Transverse colon (tissue), 4 donors: Measurements from ENCODE around the gene RNGTT. TPM values are rescaled to one million over a fixed set of nuclear protein-coding genes. Genes with fewer than 3 reads are reported as not detected.
A peak's percentile ranks its signal among the peaks of the same experiment; 100 is the strongest.

Source experiments
- DNase-seq: peaks from one replicate; pipeline ENCODE4 v3.0.0-alpha.2; 2019
- H3K27ac ChIP-seq, 4 donors: fragments of 200-600 bp; sonication (generic); 2 replicates each; pipeline ENCODE4 v1.5.1; 2016 to 2018; ENCODE audit warnings: inconsistent platforms in 4 of 4
- H3K27me3 ChIP-seq: fragments of 200-600 bp; sonication (generic); 2 replicates; pipeline ENCODE4 v1.5.1; 2017; ENCODE audit warnings: inconsistent platforms
- H3K36me3 ChIP-seq, 4 donors: fragments of 200-600 bp; sonication (generic); 2 replicates each; pipeline ENCODE4 v1.5.1; 2017 to 2019; ENCODE audit warnings: inconsistent platforms in 4 of 4
- H3K4me1 ChIP-seq, 4 donors: fragments of 200-600 bp; sonication (generic); 2 replicates each; pipeline ENCODE4 v1.5.1; 2017 to 2020; ENCODE audit warnings: inconsistent platforms in 4 of 4
- H3K4me3 ChIP-seq, 4 donors: fragments of 200-600 bp; sonication (generic); 1 replicate in 1 of 4; 2 replicates in 3 of 4; pipeline versions ENCODE4 v1.5.1 to v1.6.1; 2017 to 2019; ENCODE audit warnings: inconsistent platforms in 4 of 4
- H3K9me3 ChIP-seq, 2 donors: fragments of 200-600 bp; sonication (generic); 2 replicates each; pipeline ENCODE4 v1.5.1; 2017 to 2019; ENCODE audit warnings: inconsistent platforms in 2 of 2
- CTCF ChIP-seq, 5 experiments: fragments of 200-600 bp in 3 of 5; fragments of 450-650 bp in 2 of 5; sonication (generic) in 3 of 5; IDR thresholded peaks; 1 replicate in 2 of 5; 2 replicates in 3 of 5; pipeline ENCODE4 v1.5.1; 2016 to 2017; ENCODE audit warnings: antibody characterized with exemption in 5 of 5, inconsistent platforms in 3 of 5, mild to moderate bottlenecking in 2 of 5, moderate library complexity in 1 of 5
- EP300 ChIP-seq: sonication (generic); formaldehyde crosslinking; IDR thresholded peaks from one replicate; pipeline ENCODE4 v1.6.1; 2017; ENCODE audit warnings: antibody characterized with exemption, low read depth
- POLR2A ChIP-seq: fragments of 450-650 bp; IDR thresholded peaks from one replicate; pipeline ENCODE4 v1.6.1; 2016; ENCODE audit warnings: antibody characterized with exemption, mild to moderate bottlenecking, moderate library complexity
- POLR2AphosphoS5 ChIP-seq, 3 donors: sonication (generic); formaldehyde crosslinking; IDR thresholded peaks; one replicate each; pipeline ENCODE4 v1.6.1; 2016; ENCODE audit warnings: antibody characterized with exemption in 3 of 3
- WGBS, 2 donors: methylation state at CpG; one replicate each; pipeline ENCODE4 v1.1.5; 2018; ENCODE audit warnings: low coverage in 1 of 2; 5-methylcytosine and 5-hydroxymethylcytosine counted together
- in situ Hi-C, 4 donors: fragments of 200-750 bp; cut with MboI; loops; one replicate each; pipeline versions ENCODE4 v1.15.0 to v1.15.1; 2017; ENCODE audit warnings: low sequenced_read_pairs in 3 of 4, low pct_ligation_motif_present in 1 of 4, low pct_unique_long_range_greater_than_20kb in 1 of 4
- intact Hi-C: fragments of 100-400 bp; cut with DNase I; formaldehyde crosslinking; loops from one replicate; pipeline ENCODE4 v1.15.1; 2023; ENCODE audit warnings: low total_unique reads
- total RNA-seq, 4 donors: library from RNA; depleted of rRNA; stranded (reverse); fragments of >200 nt; gene quantifications; one replicate each; pipeline ENCODE4 v1.1.0, GENCODE V29; 2016

RNGTT gene
- total RNA-seq, 4 donors from 2014 or later = 5.4 to 20.9 (median 15.2) TPM

GRCh38 chr6:88709819-88710246 is 253.6 kb downstream of the RNGTT start:
- no peaks in the 10 kb centered on the region for H3K4me1 ChIP-seq
- H3K27ac ChIP-seq = no peak overlapping the region
- H3K9me3 ChIP-seq = no peaks in the 10 kb centered on the region
- H3K27me3 ChIP-seq = no peaks in the 10 kb centered on the region
- TF ChIP-seq POLR2AphosphoS5 (IDR thresholded peaks at IDR 0.05) = no peak
- no peak for TF ChIP-seq POLR2A
- TF ChIP-seq CTCF (IDR thresholded peaks at IDR 0.05) = no peak
- TF ChIP-seq EP300 = no peak
- peak; percentile 27 for DNase-seq
- intact Hi-C loops = no loop called here
- no peak overlapping the region for H3K4me3 ChIP-seq
- 50 to 55% methylated on average over 1 of the region's 1 CpG for WGBS, 2 donors
- in situ Hi-C loops = no loop called here
- no peaks in the 10 kb centered on the region for H3K36me3 ChIP-seq

GRCh38 chr6:88708197-88708744 is 255.1 kb downstream of the RNGTT start:
- H3K36me3 ChIP-seq = no peaks in the 10 kb centered on the region
- H3K27ac ChIP-seq = no peak overlapping the region
- no peak for DNase-seq
- no peaks in the 10 kb centered on the region for H3K27me3 ChIP-seq
- no peak overlapping the region for H3K4me3 ChIP-seq
- intact Hi-C loops = no loop called here
- H3K4me1 ChIP-seq = no peaks in the 10 kb centered on the region
- in situ Hi-C loops = no loop called here
- H3K9me3 ChIP-seq = no peaks in the 10 kb centered on the region
- WGBS, 2 donors = 94 to 100% methylated on average over 2 to 3 of the region's 3 CpGs
- TF ChIP-seq POLR2AphosphoS5 (IDR thresholded peaks at IDR 0.05) = no peak
- no peak for TF ChIP-seq CTCF (IDR thresholded peaks at IDR 0.05)
- no peak for TF ChIP-seq POLR2A
- TF ChIP-seq EP300 = no peak

GRCh38 chr6:88705601-88706000 is 257.8 kb downstream of the RNGTT start:
- Histone ChIP-seq H3K27ac (no peak overlapping the region), H3K4me3 (no peak overlapping the region), H3K36me3 (no peaks in the 10 kb centered on the region), H3K27me3 (no peaks in the 10 kb centered on the region), H3K4me1 (no peaks in the 10 kb centered on the region), H3K9me3 (no peaks in the 10 kb centered on the region)
- intact Hi-C loops (no loop called here), in situ Hi-C loops (no loop called here)
- no peak for DNase-seq
- no peak for TF ChIP-seq POLR2A
- TF ChIP-seq POLR2AphosphoS5 (IDR thresholded peaks at IDR 0.05) = no peak
- no peak for TF ChIP-seq CTCF (IDR thresholded peaks at IDR 0.05)
- TF ChIP-seq EP300 = no peak

GRCh38 chr6:88704980-88705379 is 258.4 kb downstream of the RNGTT start:
- no peaks in the 10 kb centered on the region for H3K36me3 ChIP-seq
- no peak for TF ChIP-seq CTCF (IDR thresholded peaks at IDR 0.05)
- no peak for TF ChIP-seq POLR2A
- TF ChIP-seq POLR2AphosphoS5 (IDR thresholded peaks at IDR 0.05) = no peak
- TF ChIP-seq EP300 = no peak
- H3K27me3 ChIP-seq = no peaks in the 10 kb centered on the region
- H3K9me3 ChIP-seq = no peaks in the 10 kb centered on the region
- no peak for DNase-seq
- H3K4me1 ChIP-seq = no peaks in the 10 kb centered on the region
- no peak overlapping the region for H3K4me3 ChIP-seq
- no peak overlapping the region for H3K27ac ChIP-seq
- 80 to 91% methylated on average over 1 of the region's 1 CpG for WGBS, 2 donors
- in situ Hi-C loops = no loop called here
- intact Hi-C loops = no loop called here
